ENCODE data around the gene PROX1.

DNA sequence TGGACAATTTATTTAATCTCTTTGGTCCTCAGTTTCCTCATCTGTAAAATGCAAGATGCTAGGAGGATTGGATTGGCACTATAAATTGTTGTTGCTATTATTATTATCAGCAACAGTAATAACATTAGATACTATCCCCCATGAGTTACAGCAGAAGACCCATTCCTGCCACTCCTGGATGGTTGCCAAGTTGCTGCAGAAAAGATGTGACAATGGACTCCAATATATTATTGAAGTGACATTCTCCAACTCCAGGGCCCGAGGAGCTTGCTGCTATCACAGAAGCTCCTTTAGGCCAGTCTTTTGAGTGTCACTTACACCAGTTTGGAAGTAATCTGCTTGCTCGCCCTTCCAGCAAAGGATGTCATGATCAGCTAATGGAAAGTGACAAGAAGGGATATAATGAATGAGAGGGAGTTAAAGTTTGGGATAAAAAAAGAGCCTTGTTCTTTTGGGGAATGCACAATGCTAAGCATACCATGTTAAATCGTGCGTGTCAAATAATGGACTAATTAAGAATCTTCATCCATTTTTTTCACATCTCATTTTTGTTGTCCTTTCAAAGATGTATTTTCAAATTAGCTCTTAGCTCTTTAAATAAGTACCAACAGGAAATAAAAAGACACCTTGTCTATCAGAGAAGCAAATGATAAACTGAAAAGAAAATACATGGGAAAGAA, 19.5 kb upstream of the PROX1 start:
- TF ChIP-seq, protein P1, sequence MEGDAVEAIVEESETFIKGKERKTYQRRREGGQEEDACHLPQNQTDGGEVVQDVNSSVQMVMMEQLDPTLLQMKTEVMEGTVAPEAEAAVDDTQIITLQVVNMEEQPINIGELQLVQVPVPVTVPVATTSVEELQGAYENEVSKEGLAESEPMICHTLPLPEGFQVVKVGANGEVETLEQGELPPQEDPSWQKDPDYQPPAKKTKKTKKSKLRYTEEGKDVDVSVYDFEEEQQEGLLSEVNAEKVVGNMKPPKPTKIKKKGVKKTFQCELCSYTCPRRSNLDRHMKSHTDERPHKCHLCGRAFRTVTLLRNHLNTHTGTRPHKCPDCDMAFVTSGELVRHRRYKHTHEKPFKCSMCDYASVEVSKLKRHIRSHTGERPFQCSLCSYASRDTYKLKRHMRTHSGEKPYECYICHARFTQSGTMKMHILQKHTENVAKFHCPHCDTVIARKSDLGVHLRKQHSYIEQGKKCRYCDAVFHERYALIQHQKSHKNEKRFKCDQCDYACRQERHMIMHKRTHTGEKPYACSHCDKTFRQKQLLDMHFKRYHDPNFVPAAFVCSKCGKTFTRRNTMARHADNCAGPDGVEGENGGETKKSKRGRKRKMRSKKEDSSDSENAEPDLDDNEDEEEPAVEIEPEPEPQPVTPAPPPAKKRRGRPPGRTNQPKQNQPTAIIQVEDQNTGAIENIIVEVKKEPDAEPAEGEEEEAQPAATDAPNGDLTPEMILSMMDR (IDR thresholded peaks at IDR 0.05; ENCODE audit: borderline replicate concordance, extremely low read depth, low read length, poor library complexity, severe bottlenecking) = no peak
- TF ChIP-seq EZH2 (IDR thresholded peaks at IDR 0.05; ENCODE audit: borderline replicate concordance, low read depth, low read length, severe bottlenecking) = no peak

Data from DND-41 (cell line).